Urothelium cell line (cell line): Measurements from ENCODE around the gene GGTA1.

Experiments
- DNase-seq: peaks from one replicate; pipeline ENCODE4 v3.0.0; 2011; ENCODE audit warnings: low spot score, mixed read lengths
- FAIRE-seq: peaks from 2 replicates; lab custom pipeline; 2011; peaks lifted over from hg19 to GRCh38; lab: Jason Lieb, UNC

GGTA1 gene

DNA sequence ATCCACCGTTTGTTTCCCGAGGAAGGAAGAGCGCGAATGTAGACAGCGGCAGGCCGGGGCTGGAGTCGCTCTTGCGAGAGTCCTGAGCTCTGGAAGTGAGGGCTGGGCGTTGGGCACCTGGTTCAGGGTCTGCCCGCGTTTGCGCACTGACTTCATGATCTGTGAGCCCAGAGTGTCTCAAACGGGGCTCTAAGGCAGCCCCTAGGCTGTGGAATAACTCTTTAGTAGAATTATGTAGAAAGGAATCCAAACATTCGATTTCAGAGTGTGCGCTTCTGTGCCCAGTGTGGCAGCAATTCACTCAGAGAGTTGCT is 478 bp upstream of the GGTA1 start:
- DNase-seq: no peak
- no peak for FAIRE-seq

DNA sequence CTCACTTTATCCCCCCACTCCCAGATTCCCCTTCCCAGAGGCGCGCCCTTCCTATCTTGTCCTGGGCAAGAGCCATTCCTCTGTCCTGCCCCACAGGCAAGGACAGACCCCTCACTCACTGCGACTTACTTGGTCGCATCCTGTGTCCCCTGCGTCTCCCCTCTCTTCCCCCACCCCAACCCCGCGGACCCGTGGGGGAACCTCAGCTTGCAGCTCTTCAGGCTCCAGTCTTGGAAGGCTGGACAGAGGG is 542 bp downstream of the GGTA1 start:
- FAIRE-seq (no peak), DNase-seq (no peak)

DNA sequence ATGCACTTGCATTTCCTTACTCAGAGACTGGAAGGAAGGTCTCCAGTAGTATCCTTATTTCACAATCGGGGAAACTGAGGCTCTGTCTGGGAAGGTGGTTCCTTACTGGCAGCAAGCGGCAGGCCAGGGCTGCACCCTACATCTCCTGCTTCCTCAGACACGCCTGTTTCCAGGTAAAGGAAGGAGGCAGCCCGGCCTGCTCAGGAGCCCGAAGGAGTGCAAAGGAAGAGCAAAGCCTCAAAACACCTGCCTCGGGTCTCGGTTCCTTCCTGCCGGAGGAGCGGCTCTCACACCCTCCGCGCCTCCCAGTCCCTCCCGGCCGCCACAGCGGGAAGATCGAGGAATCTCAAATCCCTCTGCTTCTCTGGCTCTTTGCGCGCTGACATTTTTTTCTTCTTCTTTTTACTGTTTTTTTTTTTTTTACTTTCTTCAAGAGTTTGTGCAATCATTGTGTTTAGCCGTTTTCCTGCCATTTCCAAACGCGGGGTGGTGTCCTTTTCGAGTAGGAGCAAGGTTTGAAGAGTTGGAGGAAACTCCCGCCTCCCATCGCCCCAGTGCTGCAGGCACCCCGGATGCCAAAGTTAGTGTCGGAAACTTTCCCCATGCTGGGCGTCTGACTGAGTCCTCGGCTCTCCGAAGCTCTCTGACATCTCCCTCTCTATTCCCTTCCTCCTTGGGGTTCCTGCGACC is 1.0 kb downstream of the GGTA1 start:
- DNase-seq (no peak), FAIRE-seq (no peak)

DNA sequence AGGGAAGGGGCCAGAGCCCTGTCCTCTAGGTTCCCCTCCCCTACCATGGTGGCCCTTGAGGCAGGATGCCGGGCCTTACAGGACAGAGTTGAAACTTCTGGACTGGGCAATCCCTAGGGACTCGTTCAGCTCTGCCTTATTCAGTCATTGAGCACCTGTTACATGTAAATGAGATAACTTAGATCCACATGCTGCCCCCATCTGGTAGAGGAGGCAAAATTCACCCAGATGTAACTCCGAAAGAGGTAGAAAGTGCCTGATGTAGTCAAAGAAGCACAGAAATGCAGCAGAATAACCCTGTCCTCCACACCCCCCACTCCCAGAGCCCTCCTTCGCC is 1.5 kb downstream of the GGTA1 start:
- DNase-seq: peak; percentile 71

DNA sequence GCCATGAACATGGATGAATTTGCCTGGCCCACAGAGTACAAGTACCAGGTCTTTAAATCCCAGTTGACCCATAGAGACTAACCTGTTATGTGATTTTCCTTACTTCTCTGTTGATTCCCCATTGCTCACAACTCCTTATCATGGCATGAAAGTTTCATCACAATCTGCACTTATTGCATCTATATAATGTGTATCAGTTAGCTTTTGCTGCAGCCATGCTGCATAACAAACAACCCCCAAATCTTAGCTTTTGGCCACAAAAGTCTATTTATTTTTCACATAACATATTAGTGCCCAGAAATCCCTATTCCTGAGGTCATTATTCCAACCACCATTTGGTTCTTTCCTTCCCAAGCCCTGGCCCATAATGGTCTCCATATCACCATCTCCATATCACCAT is 3.7 kb downstream of the GGTA1 start:
- DNase-seq: no peak

More for the DNA sequence above, 1.5 kb downstream of the GGTA1 start:
- FAIRE-seq: no peak

DNA sequence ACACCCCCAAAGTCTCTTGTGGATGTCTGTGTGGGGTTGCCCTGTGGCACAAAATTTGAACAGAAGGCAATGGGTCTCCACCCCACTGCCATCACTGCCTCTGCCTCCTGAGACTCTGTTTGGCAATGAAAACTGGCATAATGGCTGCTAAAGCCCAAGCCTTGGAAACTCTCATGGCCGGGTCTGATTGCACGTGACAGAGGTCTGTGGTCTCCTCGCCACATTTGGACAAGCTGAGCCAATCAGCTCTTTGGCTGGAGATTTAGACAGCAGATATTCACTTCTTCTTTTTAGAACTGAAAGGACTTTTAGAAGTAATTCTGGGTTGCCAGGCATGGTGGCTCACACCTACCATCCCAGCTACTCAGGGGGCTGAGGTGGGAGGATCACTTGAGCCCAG is 5.5 kb downstream of the GGTA1 start:
- no peak for FAIRE-seq

More for the DNA sequence above, 3.7 kb downstream of the GGTA1 start:
- no peak for FAIRE-seq

DNA sequence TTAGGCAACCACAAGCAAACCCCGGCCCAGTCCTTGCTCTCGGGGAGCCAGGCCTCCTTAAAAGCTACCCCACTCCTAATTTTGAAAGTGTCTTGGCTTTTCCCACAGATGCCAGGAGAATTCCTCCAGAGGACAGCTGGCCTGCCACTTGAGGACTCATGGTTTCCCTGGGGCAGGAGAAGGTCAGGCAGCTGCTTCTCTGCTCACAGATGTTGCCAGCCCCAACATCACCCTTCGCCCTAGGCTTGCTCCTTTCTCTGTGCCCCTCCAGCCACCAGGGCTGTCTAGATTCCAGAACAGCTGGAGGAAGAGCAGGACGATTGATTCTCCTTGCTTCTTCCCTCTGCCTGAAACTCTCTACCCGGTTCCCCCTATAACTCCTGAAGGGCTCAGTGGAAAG is 8.5 kb downstream of the GGTA1 start:
- DNase-seq (no peak), FAIRE-seq (no peak)

More for the DNA sequence above, 5.5 kb downstream of the GGTA1 start:
- DNase-seq: no peak

DNA sequence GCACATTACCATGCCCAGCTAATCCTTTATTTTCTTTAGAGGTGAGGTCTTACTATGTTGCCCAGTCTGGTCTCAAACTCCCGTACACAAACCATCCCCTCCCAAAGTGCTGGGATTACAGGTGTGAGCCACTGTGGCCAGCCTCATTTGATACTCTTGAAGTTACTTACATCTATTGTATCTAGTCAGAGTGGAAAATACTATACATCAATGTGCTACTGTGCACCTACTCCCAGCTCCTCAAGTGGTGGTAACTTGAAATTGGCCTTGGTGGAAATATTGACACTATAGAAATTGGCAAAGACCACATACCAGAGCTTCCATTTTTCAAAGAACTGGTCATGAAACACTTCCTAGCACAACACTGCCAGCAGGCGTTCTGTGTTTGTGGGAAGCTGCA is 10.3 kb downstream of the GGTA1 start:
- no peak for FAIRE-seq
- no peak for DNase-seq

DNA sequence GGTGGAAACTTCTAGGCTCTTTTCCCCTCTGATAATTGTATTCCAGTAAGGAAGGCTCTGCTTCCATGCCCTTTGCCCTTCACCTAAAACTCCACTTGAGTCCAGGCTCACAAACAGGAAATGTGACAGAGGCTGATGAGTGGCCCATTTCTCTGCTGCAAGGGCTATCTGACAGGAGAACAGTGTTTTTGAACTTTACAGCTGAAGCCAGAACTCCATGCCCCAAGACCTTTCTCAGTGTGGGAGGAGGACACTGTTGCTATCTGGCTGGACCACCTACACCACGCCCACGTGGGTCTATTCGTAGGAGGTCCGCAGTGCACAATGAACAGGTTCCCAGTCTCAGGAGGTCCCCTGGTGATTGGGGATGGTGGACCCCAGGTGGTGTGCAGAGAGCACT is 13.6 kb downstream of the GGTA1 start:
- FAIRE-seq (no peak), DNase-seq (no peak)

DNA sequence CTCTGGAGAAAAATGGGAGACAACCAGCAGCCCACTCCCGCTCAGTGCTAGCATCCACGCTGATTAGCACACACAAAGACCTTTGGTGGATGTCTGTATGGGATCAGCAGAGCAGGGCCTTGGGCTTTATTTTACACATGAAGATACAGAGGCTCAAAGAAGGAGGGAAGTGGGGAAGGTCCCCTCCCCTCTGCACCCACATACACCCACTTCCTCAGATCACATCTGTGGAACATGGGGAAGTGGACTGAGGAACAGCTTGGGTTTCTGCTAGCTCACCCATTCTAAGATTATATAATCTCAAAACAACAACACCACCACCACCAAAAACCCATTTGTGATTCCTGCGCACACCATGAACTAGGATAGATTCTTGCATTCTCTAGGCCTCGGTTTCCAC is 14.0 kb downstream of the GGTA1 start:
- FAIRE-seq: no peak
- no peak for DNase-seq

DNA sequence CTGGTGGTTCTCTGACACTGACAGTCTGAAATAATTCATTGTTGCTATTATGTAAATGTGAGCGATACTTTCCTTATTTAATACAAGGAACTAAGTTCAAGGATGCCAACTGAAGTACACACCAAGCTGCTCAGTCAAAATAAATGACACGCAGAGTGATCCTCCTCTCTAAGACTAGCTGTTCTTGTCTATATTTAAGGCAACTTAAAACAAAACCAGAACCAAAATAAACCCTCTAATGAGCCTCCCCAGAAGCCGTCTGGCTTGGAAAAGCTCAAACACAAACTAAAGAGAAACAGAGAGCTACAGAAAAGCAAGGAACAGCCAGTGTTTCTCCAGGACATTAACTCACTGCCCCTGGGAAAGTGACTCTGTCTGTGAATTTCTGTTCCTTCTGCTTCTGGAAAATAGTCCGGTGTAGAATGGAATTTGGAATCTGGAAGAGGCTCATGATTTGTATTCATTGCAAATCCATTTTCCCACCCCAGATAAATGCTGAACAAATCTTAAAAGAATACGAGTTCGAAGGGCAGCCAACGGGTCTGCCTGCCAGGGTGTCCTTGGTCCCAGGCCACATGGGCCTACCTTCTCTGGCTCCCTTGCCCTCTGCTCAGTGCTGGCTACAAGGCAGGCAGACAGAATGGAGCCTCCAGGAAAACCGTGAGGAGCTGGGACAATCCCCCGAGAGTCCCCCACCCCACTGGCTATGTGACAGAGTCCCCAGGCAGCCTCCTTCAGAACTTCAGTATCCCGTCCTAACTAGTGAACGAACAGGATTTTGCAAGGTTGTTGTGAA is 14.8 kb downstream of the GGTA1 start:
- FAIRE-seq (no peak), DNase-seq (no peak)

DNA sequence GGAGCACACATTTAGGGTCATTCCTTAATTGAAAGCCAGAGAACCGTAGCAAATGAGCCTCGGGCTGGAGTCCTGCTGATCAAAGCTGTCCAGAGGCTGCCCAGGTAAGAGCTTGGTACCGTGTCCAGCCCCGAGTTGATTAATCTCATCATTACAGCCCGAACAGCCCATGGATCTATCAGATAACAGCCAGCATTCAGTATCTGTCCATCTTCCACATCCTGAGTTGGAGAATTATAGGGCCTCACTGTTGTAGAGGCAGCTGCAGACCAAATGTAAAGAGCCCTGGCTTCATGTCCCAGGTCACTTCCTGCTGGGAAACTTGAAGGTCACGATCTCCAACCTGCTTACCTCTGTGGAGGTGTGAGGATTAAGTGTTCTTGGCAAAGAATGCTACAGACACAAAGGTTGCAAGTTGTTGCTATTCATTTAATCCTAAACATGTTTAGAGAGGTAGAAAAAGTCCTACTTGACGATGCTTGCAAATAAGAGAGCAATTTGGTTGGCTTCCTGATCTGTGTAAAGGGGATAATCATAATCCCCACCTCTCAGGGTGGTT is 16.1 kb downstream of the GGTA1 start:
- no peak for DNase-seq
- no peak for FAIRE-seq

DNA sequence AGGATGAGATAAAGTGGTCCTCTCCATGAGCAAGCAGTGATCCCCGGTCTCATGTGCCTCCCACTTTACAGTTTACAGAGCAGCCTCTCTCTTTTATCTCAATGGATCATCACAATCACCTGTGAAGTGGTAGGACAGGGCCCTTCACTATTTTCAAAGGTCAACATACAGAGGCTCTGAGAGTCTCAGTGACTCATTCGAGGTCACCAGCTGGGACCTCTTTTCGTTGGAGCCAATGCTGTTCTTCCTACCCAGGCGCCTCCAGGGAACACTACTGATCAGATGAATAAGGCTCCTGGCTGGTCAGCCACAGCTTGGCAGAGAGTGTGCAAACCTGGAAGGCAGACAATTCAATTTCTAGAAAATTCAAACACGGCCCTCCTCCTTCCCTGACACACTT is 16.6 kb downstream of the GGTA1 start:
- DNase-seq (no peak), FAIRE-seq (no peak)

DNA sequence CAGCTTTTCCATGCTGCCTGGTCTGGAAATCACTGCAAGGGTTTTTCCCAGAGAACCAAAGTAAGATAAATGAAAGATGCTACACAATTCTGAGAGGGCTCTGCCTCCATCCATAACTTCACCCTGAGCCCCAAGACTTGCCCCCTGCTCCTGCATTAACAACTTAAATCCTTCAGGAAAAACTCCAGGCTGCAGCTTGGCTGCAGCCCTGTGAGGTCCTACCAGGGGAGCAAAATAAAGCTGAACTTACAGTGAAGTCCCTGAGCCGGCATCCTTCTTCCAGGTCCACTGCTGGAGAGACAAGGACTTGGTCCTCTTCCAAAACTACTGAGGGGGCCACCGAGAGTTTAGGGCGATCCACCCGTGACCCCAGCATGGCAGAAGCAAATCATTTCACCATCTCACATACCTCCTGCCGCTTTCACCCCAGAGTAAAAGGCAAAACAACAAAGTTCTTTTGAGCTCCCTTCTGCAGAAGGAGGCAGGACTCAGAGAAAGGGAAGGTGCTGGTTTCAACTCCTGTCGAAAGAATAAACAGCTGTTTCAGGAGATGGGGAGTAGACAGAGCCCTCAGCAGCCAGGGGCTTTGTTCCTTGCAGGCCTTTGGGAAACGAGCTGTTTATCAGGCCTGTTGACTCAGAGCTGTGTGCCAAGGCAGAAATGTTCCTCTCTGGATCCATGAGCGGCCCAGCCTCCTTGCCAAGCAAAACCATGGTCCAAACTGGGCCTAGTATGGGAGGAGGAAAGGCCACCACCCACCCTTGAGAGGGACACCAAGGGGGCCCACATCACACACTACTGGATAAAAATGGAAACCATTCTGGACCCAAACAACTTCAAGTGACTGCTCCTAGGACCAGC is 20.6 kb downstream of the GGTA1 start:
- DNase-seq: no peak
- FAIRE-seq: no peak

DNA sequence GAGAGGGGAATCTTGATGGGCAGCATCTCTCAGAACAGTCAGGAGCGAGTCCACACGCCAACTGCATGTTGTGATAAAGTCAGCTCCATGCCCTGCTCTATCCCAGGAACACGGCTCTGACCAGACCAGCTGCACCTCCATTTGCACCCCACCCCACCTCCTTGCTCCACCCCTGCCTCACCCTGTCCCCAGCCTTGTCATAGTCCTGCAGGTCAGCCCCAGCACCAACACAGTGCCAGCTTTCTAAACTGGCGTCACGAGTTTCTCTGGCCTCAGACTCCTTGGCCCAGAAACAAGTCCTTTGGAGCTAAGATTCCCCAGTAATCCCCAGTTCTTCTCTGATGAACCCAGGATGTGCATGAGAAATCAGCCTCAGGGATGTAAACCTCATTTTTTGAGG is 23.5 kb downstream of the GGTA1 start:
- FAIRE-seq (no peak), DNase-seq (no peak)

DNA sequence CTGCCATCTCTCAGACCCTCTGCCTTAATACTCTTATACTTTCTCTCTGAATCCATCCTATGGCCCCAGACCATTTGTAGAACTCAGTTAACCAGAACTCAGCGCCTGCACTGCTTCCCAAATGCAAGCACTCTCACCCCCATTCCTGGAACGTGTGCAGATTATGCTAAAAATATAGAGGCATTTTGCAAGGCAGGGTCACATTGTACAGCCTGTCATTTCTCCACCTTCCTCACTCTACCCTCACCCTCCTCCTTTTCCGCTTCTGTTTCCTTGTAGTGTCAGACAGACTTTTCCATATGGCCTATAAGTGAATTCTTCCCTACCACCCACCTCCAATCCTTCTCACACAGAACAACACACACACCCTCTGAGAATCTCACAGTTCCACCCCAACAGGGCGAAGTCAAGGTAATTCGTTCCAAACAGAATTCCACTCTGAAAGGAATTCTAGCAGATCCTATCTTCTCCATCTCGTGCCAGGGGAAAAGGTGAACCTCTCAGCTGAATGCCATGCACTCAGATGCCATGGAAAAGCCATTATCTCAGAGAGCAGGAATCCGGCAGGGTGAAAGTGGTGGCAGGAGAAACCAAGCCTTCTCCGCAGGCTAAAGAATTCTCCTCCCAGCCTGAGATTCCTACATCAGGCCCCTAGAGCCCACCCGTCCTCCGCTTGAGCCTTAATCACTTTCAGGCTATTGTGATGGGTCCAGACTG is 25.3 kb downstream of the GGTA1 start:
- DNase-seq (no peak), FAIRE-seq (no peak)

DNA sequence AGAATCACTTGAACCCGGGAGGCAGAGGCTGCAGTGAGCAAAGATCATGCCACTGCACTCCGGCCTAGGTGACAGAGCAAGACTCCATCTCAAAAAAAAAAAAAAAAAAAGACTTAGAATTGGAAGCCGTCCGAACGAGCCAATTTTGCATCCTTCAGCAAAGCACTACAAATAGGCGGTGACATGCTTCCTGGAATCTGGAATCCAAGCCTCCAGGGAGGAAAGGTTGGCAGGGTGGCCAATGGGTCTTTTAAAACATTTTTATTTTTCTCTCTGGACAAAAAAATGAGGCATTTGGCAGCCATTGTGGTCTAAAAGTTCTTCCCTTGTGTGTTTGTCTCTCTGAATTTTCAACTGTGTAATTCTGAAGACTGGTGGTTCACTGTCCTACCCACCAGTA is 26.4 kb downstream of the GGTA1 start:
- FAIRE-seq: no peak
- no peak for DNase-seq

DNA sequence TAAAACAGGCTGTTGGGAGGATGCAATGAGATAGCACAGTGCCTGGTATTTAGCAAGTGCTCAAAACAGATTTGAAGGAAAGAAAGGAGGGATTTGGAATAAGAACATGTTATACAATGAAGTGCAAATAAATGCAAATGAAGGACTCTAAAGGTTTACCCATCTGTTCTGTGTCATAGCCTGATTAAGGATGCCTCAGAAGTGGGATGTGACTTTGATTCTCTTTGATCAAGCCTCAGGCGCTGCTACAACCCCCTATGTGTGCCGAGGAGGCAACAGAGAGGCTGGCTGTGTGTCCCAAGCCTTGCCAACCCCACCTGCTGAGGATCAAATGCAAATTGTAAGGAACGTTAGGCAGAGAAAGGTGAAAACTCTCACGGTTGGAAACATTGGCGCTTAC is 27.2 kb downstream of the GGTA1 start:
- DNase-seq (no peak), FAIRE-seq (no peak)

DNA sequence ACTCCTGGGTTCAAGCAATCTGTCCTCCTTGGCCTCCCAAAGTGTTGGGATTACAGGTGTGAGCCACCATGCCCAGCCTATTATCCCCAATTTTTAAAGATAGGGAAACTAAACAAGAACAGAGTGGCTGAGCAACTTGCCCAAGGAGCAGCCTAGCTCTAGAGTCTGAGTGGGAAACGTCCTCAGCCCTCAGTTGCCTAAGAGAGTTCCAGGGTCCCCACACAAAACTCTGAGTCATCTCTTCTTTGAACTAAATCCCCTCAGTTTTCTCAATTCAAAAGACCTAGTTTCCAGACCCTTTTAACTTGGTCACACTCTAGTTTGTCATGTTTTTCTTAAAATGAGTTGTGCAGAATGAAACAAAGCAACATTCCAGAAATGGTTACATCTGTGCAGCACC is 33.5 kb downstream of the GGTA1 start:
- FAIRE-seq (no peak), DNase-seq (no peak)

DNA sequence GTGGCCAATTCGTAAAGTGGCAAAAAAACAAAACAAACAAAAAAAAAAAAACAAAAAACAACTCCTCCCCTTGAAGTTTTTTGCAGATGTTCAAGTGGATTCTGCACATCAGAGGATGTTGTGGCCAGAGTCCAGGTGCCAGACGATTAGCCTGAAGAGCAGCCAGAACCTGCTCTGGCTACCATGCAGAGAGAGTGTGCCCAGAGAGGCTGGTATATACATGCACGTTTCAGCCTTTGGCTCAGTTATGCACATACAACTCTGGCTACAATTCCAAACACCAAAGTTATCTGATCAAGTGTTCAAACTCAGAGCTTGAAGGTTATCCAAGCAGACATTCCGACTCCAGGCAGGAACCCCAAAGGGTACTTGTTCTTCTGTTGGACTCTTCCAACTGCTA is 34.7 kb downstream of the GGTA1 start:
- FAIRE-seq (no peak), DNase-seq (no peak)
